GM19468 (cell line): Measurements from ENCODE around the gene CCDC150.
A peak's percentile ranks its signal among the peaks of the same experiment; 100 is the strongest.

Experiments used
- ATAC-seq: cut with Tn5 transposase; IDR thresholded peaks from one replicate; pipeline ENCODE4 v1.9.1; 2021; ENCODE audit warnings: mild to moderate bottlenecking, moderate library complexity, moderate number of reproducible peaks; ENCODE audit not compliant: unreplicated experiment; ENCODE audit errors: extremely low read depth

The CCDC150 gene

DNA sequence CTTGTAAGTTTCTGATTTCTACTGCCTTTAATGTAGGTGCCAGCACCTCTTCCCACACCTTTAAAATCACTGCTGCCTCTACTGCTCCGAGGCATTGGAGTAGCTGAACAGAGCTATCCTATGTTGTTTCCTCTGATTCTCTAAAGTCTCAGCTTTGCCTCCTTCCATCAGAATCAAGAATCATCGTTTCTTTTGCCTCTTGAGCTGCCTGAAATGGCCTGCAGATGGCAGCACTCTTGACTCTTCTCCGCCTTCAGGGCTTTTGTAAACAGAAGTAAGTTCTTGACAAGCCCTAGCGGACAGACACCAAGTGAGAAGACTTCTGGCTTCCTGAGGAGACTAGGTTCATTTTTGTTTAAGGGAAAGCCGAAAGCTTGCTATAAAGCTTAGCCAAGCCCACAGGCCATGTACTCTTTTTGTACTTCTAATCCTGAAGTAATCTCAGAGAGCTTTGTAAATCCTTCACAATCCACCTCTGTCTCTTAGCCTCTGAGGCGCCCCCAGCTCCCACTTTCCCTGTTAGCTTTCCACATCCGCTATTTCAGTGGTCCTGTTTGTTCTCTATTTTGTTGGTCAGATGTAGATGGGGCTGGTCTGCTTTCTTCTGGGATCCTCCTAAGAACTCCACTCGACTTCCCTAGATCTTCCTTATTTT, 111.6 kb downstream of the CCDC150 start:
- peak; percentile 91 for ATAC-seq

DNA sequence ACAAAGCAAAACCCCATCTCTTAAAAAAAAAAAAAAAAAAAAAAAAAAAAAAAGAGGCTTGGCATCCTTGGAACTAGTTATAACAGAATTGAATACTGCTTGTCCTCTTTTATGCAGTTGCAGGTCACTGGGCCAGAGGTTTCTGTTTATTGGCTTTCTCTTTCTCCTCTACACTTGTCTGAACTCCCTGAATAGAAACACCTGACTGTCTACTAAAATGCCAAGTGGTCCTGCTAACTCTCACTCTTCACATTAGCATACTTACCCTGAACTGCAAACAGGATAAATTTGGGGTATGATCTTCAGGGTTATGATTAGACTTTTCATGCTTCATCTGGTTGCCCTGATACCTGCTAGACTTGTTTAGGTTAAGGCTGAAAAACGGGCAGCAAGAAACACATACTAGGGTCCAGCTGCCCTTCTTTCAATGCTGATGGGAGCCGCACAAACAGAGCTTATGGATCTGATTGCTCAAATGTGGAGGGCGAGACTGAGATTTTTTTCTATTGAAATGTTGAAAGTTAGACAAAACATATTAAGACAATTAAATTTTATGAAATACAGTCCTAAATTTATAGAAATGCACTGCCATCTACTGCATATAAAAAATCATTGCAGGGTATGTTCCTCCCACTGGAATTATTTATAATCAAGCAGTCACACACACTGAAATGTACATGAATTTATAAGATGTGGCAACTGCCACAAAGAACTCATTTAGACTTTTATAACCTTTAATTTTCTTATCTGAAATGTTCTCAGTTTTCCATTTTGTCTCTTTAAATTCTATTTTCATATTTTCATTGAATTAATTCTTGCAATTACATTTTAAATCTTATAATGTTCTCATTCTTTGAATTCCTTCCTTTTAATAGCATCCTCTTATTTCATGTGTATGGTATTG, 119.2 kb downstream of the CCDC150 start:
- ATAC-seq = no peak

DNA sequence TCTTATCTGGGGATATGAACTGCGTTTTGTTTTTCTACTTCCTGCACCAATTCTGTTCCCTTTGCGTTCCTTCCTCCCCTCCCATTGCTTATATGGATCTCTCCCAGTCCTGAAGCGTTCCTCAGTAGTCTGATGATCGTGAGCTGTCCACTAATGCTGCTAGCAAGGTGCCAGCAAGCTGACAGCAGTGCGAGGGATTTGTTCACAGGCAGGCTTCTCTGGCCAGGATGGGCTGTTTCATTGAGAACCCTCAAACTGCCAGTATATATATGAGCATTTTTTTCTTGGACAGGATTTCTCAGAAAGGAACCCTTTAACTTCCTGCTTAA, 119.8 kb downstream of the CCDC150 start:
- ATAC-seq = no peak

DNA sequence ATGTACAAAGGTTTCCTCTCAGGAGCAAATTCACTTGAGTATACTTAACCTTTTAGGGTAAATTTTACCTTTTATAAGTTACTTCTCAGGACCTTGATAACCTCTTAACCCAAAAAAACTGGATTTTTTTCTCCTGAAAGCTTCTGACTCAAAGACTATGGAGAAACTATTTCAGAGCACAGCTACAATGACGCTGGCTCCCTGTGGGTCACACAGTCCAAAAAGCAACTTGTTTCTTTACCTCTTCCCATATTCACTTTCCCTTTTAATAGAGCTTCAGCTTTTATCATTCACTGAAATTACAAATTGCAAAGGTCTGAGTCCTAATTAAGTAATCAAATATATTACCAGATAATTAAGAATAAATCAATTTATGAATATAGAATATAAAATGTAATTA, 127.6 kb downstream of the CCDC150 start:
- ATAC-seq = no peak
